K562 (cell line): ENCODE results near the gene FOXM1. TPM values are rescaled to one million over a fixed set of nuclear protein-coding genes. Genes with fewer than 3 reads are reported as not detected.

Experiments
- ARID4B ChIP-seq: sonication (generic); formaldehyde crosslinking; IDR thresholded peaks from 2 replicates; pipeline ENCODE4 v1.8.0; 2022; ENCODE audit warnings: mild to moderate bottlenecking, missing genetic modification reagents
- ATF4 ChIP-seq: fragments of 450-650 bp; formaldehyde crosslinking; IDR thresholded peaks from 2 replicates; pipeline ENCODE4 v1.4.0; 2022; ENCODE audit warnings: mild to moderate bottlenecking, moderate library complexity
- CEBPB ChIP-seq: fragments of 450-650 bp; IDR thresholded peaks from 2 replicates; pipeline ENCODE4 v1.6.1; 2016; ENCODE audit warnings: missing genetic modification characterization, missing compliant biosample characterization
- DIDO1 ChIP-seq: fragments of 450-650 bp; IDR thresholded peaks from 2 replicates; pipeline ENCODE4 v1.6.1; 2016; ENCODE audit warnings: low read depth, missing biosample characterization, missing genetic modification characterization
- FOSL1 ChIP-seq: fragments of 200-800 bp; sonication (Bioruptor generic); conservative IDR thresholded peaks from 2 replicates; pipeline ENCODE4 v1.6.1; 2016; ENCODE audit warnings: missing genetic modification characterization, missing compliant biosample characterization
- FOXJ2 ChIP-seq: fragments of 200-800 bp; sonication (Bioruptor generic); IDR thresholded peaks from 2 replicates; pipeline ENCODE4 v1.6.1; 2016; ENCODE audit warnings: missing genetic modification characterization, missing compliant biosample characterization
- GTF2E2 ChIP-seq: fragments of 200-800 bp; sonication (Bioruptor generic); IDR thresholded peaks from 2 replicates; pipeline ENCODE4 v1.6.1; 2016; ENCODE audit warnings: missing genetic modification characterization, missing compliant biosample characterization
- KLF16 ChIP-seq: IDR thresholded peaks from 2 replicates; pipeline ENCODE4 v1.6.1; 2016; ENCODE audit warnings: antibody characterized with exemption
- PURB ChIP-seq: sonication (generic); formaldehyde crosslinking; IDR thresholded peaks from 2 replicates; pipeline ENCODE4 v1.9.0; 2021; ENCODE audit warnings: low read depth, mild to moderate bottlenecking, missing genetic modification reagents
- SFPQ ChIP-seq: fragments of 200-400 bp; formaldehyde crosslinking; IDR thresholded peaks from 2 replicates; pipeline ENCODE4 v1.6.1; 2017; ENCODE audit warnings: mild to moderate bottlenecking, low read depth, low read length, moderate library complexity
- TSHZ1 ChIP-seq: fragments of 250-450 bp; sonication (Bioruptor Pico); IDR thresholded peaks from 2 replicates; pipeline ENCODE4 v1.4.0; 2020; ENCODE audit warnings: mild to moderate bottlenecking, moderate library complexity
- ZNF12 ChIP-seq: sonication (generic); formaldehyde crosslinking; IDR thresholded peaks from 2 replicates; pipeline ENCODE4 v1.4.0; 2020; ENCODE audit warnings: mild to moderate bottlenecking, missing genetic modification reagents
- polyA plus RNA-seq, 8 experiments: library from polyadenylated mRNA; depleted of rRNA in 4 of 8; stranded (reverse) in 5 of 8; unstranded in 3 of 8; fragments of >200 nt; fragmentation: Nextera tagmentation in 2 of 8; fragmentation: Illumina TruSeq in 1 of 8; extraction: Ambion mirVana in 2 of 8; extraction: Trizol in 1 of 8; gene quantifications; 2 replicates each; pipeline versions ENCODE4 v1.2.1 to v1.2.3, GENCODE V29; 2011 to 2014; ENCODE audit warnings: inconsistent platforms in 1 of 8, missing spikeins in 1 of 8
- total RNA-seq, 7 experiments: library from RNA; depleted of rRNA in 6 of 7; stranded (reverse); fragments of >200 nt in 6 of 7; fragmentation: Illumina TruSeq in 2 of 7; extraction: Trizol in 2 of 7; gene quantifications; 2 replicates each; pipeline versions ENCODE4 v1.2.1 to v1.2.3, GENCODE V29; 2011 to 2021; ENCODE audit warnings: low replicate concordance in 1 of 7

FOXM1 gene
- total and polyA plus RNA-seq, 9 of the 15 experiments (the other 6 are each of a cell fraction or from before 2014, with no cell fraction given) = 8.9 to 46.9 (median 17.2) TPM

- TF ChIP-seq SFPQ (no peak), GTF2E2 (no peak), ARID4B (CRISPR knock-in tag) (no peak; the same call in 1 of the 2 replicates), DIDO1 (peak; percentile 90), TSHZ1 (no peak), ATF4 (CRISPR knock-in tag) (no peak), FOSL1 (no peak; the same call in 1 of the 2 replicates), KLF16 (no peak), ZNF12 (CRISPR knock-in tag) (peak; percentile 41; the same call in 1 of the 2 replicates), PURB (no peak), FOXJ2 (tag) (0 out of 2 replicates have a peak, but pooled peaks have one; percentile 17), CEBPB (tag) (peak; percentile 54; the same call in 1 of the 2 replicates)
Observed at GRCh38 chr12:2812290-2813213, 64.4 kb downstream of the FOXM1 start, which contains the start of gene ITFG2 (continued).
